Activated naive CD4-positive, alpha-beta T cell (primary cell): ENCODE data around the gene VWA7.
A peak's percentile ranks its signal among the peaks of the same experiment; 100 is the strongest.

Source experiments
- DNase-seq, 4 experiments: peaks; one replicate each; lab custom pipeline; 2025; lab: John Stamatoyannopoulos, UW

The VWA7 gene

GRCh38 chr6:31758281-31758680, 18.8 kb downstream of the VWA7 start:
- DNase-seq: no peak

GRCh38 chr6:31752739-31753319, 24.3 kb downstream of the VWA7 start:
- DNase-seq: no peak

GRCh38 chr6:31750411-31751022, 26.6 kb downstream of the VWA7 start:
- no peak for DNase-seq

- DNase-seq: no peak
Observed at GRCh38 chr6:31749301-31750036, 27.7 kb downstream of the VWA7 start.

- no peak for DNase-seq
Observed at GRCh38 chr6:31744422-31744821, 32.7 kb downstream of the VWA7 start.

- DNase-seq: no peak
Observed at GRCh38 chr6:31742894-31743293, 34.2 kb downstream of the VWA7 start.

GRCh38 chr6:31741815-31742214, 35.3 kb downstream of the VWA7 start:
- DNase-seq: no peak

- DNase-seq: no peak
Observed at GRCh38 chr6:31740397-31741223, 36.5 kb downstream of the VWA7 start.

- peak; percentile 78 to 90 (median 87) for DNase-seq
Observed at GRCh38 chr6:31739639-31740396, 37.3 kb downstream of the VWA7 start, which contains the start of gene MSH5. Gene MSH5, plus strand, starts transcription at chr6:31740005. Its CDS starts 462 bp downstream, at chr6:31740467.

- peak in 2 of 4 experiments; percentile 25 to 27 for DNase-seq
Observed at GRCh38 chr6:31737991-31738979, 38.8 kb downstream of the VWA7 start.

GRCh38 chr6:31737315-31737990, 39.7 kb downstream of the VWA7 start:
- DNase-seq: no peak

- no peak for DNase-seq
Observed at GRCh38 chr6:31736768-31737314, 40.3 kb downstream of the VWA7 start.

GRCh38 chr6:31736021-31736767, 40.9 kb downstream of the VWA7 start, which contains the start of gene CLIC1:
Gene CLIC1, minus strand, starts transcription at chr6:31736530. Its CDS starts 230 bp downstream, at chr6:31736300.
- DNase-seq: peak; percentile 23 to 57 (median 26)

- DNase-seq: peak in 1 of 4 experiments; percentile 18
Observed at GRCh38 chr6:31734821-31735406, 42.2 kb downstream of the VWA7 start.

GRCh38 chr6:31734247-31734820, 42.8 kb downstream of the VWA7 start:
- DNase-seq: no peak

GRCh38 chr6:31733734-31734133, 43.4 kb downstream of the VWA7 start:
- DNase-seq: no peak

GRCh38 chr6:31732029-31732428, 45.1 kb downstream of the VWA7 start:
- no peak for DNase-seq

- DNase-seq: no peak
Observed at GRCh38 chr6:31730631-31731086, 46.5 kb downstream of the VWA7 start.
